Testis (tissue), 2 donors: ENCODE data around the gene LGALS12.

ENCODE experiments used
- CTCF ChIP-seq, 3 experiments: fragments of 450-650 bp in 2 of 3; fragments of 200-600 bp in 1 of 3; sonication (generic) in 1 of 3; IDR thresholded peaks; one replicate each; pipeline ENCODE4 v1.5.1; 2016 to 2019; ENCODE audit warnings: antibody characterized with exemption in 3 of 3, mild to moderate bottlenecking in 2 of 3, moderate library complexity in 1 of 3
- POLR2A ChIP-seq: fragments of 450-650 bp; IDR thresholded peaks from one replicate; pipeline ENCODE4 v1.6.1; 2017; ENCODE audit warnings: antibody characterized with exemption, mild to moderate bottlenecking, moderate library complexity

DNA sequence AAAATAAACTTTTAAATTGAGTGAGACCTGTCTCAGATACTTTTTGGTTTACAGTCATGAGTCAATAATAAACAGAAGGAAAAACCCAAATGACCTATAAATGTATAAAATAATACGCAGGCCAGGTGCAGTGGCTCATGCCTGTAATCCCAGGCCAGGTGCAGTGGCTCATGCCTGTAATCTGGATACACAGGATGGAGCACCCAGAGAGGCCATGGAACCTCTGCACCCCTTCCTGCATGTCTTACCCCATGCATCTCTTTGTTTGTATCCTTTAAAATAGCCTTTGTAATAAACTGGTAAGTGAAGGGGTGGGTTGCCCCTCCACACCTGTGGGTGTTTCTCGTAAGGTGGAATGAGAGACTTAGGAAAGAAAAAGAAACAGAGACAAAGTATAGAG is 21.8 kb downstream of the LGALS12 start:
- TF ChIP-seq POLR2A, result no peak
- no peak for TF ChIP-seq CTCF (IDR thresholded peaks at IDR 0.05)
